ENCODE measurements around the gene THRA. TPM values are rescaled to one million over a fixed set of nuclear protein-coding genes. Genes with fewer than 3 reads are reported as not detected.

The THRA gene
- total and polyA plus RNA-seq, 9 of the 15 experiments (the other 6 are each of a cell fraction or from before 2014, with no cell fraction given): 0.34 to 23.4 (median 12.7) TPM

GRCh38 chr17:40122999-40123810 lies 60.4 kb downstream of the THRA start (continued):
- no peak for TF ChIP-seq GMEB1 (CRISPR knock-in tag; IDR thresholded peaks at IDR 0.05)
- peak; percentile 86; the same call in 1 of the 2 replicates for TF ChIP-seq ZZZ3 (IDR thresholded peaks at IDR 0.05)
- TF ChIP-seq KLF16 (IDR thresholded peaks at IDR 0.05): no peak
- peak; percentile 93 to 94 for TF ChIP-seq NRF1 (conservative IDR thresholded peaks at IDR 0.05 in 1 of 2, IDR thresholded peaks at IDR 0.05 in 1 of 2)
- TF ChIP-seq ZHX1 (conservative IDR thresholded peaks at IDR 0.05; ENCODE audit: low read length): no peak
- TF ChIP-seq CCAR2 (IDR thresholded peaks at IDR 0.05; ENCODE audit: low read depth, low read length): no peak
- no peak for TF ChIP-seq ZNF668 (CRISPR knock-in tag; IDR thresholded peaks at IDR 0.05)
- TF ChIP-seq, protein P1, sequence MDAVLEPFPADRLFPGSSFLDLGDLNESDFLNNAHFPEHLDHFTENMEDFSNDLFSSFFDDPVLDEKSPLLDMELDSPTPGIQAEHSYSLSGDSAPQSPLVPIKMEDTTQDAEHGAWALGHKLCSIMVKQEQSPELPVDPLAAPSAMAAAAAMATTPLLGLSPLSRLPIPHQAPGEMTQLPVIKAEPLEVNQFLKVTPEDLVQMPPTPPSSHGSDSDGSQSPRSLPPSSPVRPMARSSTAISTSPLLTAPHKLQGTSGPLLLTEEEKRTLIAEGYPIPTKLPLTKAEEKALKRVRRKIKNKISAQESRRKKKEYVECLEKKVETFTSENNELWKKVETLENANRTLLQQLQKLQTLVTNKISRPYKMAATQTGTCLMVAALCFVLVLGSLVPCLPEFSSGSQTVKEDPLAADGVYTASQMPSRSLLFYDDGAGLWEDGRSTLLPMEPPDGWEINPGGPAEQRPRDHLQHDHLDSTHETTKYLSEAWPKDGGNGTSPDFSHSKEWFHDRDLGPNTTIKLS (IDR thresholded peaks at IDR 0.05; ENCODE audit: borderline replicate concordance, low read depth): peak; percentile 51; the same call in 1 of the 2 replicates
- TF ChIP-seq, protein P2, sequence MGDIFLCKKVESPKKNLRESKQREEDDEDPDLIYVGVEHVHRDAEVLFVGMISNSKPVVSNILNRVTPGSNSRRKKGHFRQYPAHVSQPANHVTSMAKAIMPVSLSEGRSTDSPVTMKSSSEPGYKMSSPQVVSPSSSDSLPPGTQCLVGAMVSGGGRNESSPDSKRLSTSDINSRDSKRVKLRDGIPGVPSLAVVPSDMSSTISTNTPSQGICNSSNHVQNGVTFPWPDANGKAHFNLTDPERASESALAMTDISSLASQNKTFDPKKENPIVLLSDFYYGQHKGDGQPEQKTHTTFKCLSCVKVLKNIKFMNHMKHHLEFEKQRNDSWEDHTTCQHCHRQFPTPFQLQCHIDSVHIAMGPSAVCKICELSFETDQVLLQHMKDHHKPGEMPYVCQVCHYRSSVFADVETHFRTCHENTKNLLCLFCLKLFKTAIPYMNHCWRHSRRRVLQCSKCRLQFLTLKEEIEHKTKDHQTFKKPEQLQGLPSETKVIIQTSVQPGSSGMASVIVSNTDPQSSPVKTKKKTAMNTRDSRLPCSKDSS (IDR thresholded peaks at IDR 0.05; ENCODE audit: low read depth, partially characterized antibody): no peak
- no peak for TF ChIP-seq ZNF165 (CRISPR knock-in tag; IDR thresholded peaks at IDR 0.05; ENCODE audit: borderline replicate concordance)
- peak; percentile 30; the same call in 1 of the 2 replicates for TF ChIP-seq POLR2AphosphoS5 (IDR thresholded peaks at IDR 0.05; ENCODE audit: control insufficient read depth, insufficient read depth, low read depth, low read length)
- TF ChIP-seq CREB1 (IDR thresholded peaks at IDR 0.05): no peak
- no peak for TF ChIP-seq CREB1 (CRISPR knock-in tag; IDR thresholded peaks at IDR 0.05)
- TF ChIP-seq USF1 (CRISPR knock-in tag; IDR thresholded peaks at IDR 0.05): no peak
- TF ChIP-seq EWSR1 (IDR thresholded peaks at IDR 0.05; ENCODE audit: borderline replicate concordance, low read depth, partially characterized antibody): no peak
- no peak for TF ChIP-seq MAFK (IDR thresholded peaks at IDR 0.05; ENCODE audit: low read length)
- TF ChIP-seq, protein P3, sequence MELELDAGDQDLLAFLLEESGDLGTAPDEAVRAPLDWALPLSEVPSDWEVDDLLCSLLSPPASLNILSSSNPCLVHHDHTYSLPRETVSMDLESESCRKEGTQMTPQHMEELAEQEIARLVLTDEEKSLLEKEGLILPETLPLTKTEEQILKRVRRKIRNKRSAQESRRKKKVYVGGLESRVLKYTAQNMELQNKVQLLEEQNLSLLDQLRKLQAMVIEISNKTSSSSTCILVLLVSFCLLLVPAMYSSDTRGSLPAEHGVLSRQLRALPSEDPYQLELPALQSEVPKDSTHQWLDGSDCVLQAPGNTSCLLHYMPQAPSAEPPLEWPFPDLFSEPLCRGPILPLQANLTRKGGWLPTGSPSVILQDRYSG (tag; conservative IDR thresholded peaks at IDR 0.05; ENCODE audit: low read depth): no peak

Measured in K562 (cell line).